ENCODE data around the gene PPIG. TPM values are rescaled to one million over a fixed set of nuclear protein-coding genes. Genes with fewer than 3 reads are reported as not detected.

PPIG gene
- total RNA-seq, 2 donors from 2014 or later, result 46.9 to 50.5 TPM

DNA sequence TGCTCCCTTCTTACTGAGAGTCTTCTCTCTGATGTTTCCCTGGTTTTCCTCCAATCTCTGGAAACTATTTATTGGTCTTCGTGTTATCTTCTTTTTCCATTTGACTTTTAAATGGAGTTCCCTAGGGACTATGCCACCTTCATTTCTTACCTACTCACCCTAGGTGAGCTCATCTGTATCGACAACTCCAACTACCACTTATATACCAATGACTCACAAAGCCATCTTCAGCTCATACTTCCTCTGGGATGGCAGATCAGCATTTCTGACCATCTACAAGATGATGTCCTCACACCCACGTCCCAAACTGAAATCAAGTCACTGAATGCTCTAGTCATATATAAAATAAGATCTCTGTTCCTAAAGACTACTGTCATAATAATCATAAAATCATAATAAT, 69.5 kb downstream of the PPIG start:
- intact Hi-C loops (cut with DNase I, micrococcal nuclease), result no loop called here
- DNase-seq (no peak), ATAC-seq (no peak)

- intact Hi-C loops (cut with DNase I, micrococcal nuclease), result no loop called here
- ATAC-seq (no peak), DNase-seq (no peak)
Observed at GRCh38 chr2:169656164-169656563, 72.0 kb downstream of the PPIG start.

DNA sequence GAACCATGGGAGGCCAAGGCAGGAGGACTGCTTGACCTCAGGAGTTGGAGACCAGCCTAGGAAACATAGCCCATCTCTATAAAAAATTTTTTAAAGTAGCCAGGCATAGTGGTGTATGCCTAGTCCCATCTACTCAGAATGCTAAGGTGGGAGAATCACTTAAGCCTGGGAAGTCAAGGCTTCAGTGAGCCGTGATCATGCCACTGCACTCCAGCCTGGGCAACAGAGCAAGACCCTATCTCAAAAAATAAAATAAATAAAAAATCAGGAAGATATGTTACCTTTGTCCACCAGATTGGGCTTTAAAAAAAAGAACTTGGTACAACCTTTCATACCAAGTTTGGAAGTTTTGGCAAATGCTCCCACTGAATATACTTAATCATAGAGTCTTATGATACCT, 74.7 kb downstream of the PPIG start:
- ATAC-seq (no peak), DNase-seq (no peak)
- intact Hi-C loops (cut with DNase I, micrococcal nuclease), result no loop called here

DNA sequence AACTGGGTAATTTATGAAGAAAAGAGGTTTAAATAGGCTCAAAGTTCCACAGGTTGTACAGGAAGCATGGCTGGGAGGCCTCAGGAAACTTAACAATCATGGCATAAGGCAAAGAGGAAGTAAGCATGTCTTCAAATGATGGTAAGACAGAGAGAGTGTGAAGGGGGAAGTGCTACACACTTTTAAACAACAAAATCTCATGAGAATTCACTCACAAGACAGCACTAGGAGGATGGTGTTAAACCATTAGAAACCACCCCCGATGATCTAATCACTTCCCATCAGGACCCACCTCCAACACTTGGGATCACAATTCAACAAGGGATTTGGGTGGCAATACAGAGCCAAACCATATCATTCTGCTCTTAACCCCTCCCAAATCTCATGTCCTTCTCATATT, 75.2 kb downstream of the PPIG start:
- no peak for DNase-seq
- intact Hi-C loops (cut with DNase I, micrococcal nuclease), result no loop called here
- no peak for ATAC-seq

GRCh38 chr2:169661265-169661664, 77.1 kb downstream of the PPIG start:
- no peak for DNase-seq
- intact Hi-C loops (cut with DNase I, micrococcal nuclease), result no loop called here
- ATAC-seq, result no peak

DNA sequence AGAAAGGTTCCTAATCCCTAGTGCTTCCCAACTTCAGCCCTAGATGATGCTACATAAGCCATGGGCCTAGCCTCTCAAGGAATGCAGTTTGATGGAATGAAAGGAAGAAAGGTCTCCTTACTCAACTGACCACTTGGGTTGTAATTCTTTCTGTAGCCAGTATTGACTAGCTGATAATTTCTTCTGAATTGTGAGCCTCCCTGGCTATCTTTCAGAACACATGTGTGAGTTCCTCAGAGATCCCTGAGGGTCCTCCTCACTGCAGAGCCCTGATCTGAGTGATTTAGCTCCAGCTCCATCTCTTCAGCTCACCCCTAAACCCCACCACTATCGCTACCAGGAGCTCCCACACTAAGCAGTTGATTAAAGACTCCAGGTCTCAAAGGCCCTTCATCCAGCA, 78.6 kb downstream of the PPIG start:
- DNase-seq (no peak), ATAC-seq (no peak)
- intact Hi-C loops (cut with DNase I, micrococcal nuclease), result no loop called here

- intact Hi-C loops (cut with DNase I, micrococcal nuclease), result no loop called here
- ATAC-seq, result no peak
- DNase-seq, result no peak
Observed at GRCh38 chr2:169663247-169663646, 79.1 kb downstream of the PPIG start.

- no peak for DNase-seq
- intact Hi-C loops (cut with DNase I, micrococcal nuclease), result no loop called here
- no peak for ATAC-seq
Observed at GRCh38 chr2:169664600-169664977, 80.4 kb downstream of the PPIG start.

- intact Hi-C loops (cut with DNase I, micrococcal nuclease), result no loop called here
- no peak for DNase-seq
- no peak for ATAC-seq
Observed at GRCh38 chr2:169664978-169665930, 81.1 kb downstream of the PPIG start.

- intact Hi-C loops (cut with DNase I, micrococcal nuclease), result no loop called here
Observed at GRCh38 chr2:169667583-169667982, 83.4 kb downstream of the PPIG start.

DNA sequence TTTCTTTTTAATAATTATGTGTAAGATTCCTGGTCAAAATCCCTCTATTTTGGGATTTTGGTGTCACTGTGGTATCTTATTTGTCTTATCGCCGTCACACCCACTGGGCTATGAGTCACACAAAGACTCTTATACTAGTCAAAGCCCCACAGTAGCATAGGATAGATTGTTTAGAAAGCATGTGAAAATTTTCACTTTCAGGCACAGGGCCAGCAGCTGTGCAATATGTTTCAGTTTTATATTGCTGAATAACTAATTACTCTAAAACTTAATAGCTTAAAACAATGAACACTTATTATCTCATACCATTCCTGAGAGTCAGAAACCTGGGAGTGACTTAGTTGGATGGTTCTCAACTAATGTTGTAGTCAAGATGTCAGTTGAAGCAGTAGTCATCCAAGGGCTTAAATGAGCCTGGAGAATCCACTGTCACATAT, 86.1 kb downstream of the PPIG start:
- ATAC-seq (no peak), DNase-seq (no peak)
- intact Hi-C loops (cut with DNase I, micrococcal nuclease), result no loop called here

More at GRCh38 chr2:169667583-169667982, 83.4 kb downstream of the PPIG start:
- ATAC-seq, result no peak
- DNase-seq, result no peak

DNA sequence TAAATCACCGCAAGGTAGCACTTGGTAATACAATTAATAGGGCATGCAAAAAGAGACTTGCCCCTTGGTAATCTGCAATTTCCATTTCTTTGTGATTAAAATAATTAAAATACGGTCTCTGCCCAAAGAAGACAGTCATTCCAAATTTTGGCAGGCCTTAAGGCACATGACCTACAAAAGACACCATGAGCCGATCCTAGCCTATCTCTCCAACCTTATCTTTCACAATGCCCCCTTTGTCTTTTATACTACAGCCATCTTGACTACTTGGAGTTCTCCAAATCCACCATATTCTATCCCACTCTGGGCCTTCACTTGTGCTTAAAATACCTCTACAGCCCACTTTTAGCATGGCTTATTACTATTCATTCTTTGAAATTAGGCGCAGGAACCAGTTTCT, 86.8 kb downstream of the PPIG start:
- DNase-seq, result no peak
- intact Hi-C loops (cut with DNase I, micrococcal nuclease), result no loop called here
- no peak for ATAC-seq

- DNase-seq (no peak), ATAC-seq (no peak)
- intact Hi-C loops (cut with DNase I, micrococcal nuclease), result no loop called here
Observed at GRCh38 chr2:169672406-169672805, 88.3 kb downstream of the PPIG start.

- intact Hi-C loops (cut with DNase I, micrococcal nuclease), result no loop called here
- no peak for DNase-seq
- ATAC-seq, result no peak
Observed at GRCh38 chr2:169673106-169673505, 89.0 kb downstream of the PPIG start.

GRCh38 chr2:169673921-169674320, 89.8 kb downstream of the PPIG start:
- intact Hi-C loops (cut with DNase I, micrococcal nuclease), result no loop called here
- no peak for DNase-seq
- no peak for ATAC-seq

GRCh38 chr2:169676357-169676756, 92.2 kb downstream of the PPIG start:
- intact Hi-C loops (cut with DNase I, micrococcal nuclease), result no loop called here
- DNase-seq, result no peak
- ATAC-seq, result no peak

DNA sequence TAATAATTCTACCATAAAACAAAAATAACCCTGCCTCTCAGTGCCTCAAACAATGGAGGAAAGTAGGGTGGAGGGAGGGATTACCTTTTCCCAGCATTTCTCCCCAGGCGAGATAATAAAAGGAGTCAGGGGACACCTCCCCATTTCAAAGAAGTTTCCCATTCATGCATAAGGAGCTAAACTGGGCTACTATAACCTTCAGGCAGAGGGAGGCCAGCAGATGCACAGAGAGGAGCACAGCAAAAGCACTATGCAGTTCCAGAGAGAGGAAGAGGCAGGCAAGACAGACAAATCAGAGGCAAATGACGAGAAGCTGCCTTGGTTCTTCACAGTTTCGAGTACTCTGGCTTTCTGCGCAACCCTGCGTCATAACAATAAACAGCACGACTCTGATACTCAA, 92.7 kb downstream of the PPIG start:
- DNase-seq (no peak), ATAC-seq (no peak)
- intact Hi-C loops (cut with DNase I, micrococcal nuclease), result no loop called here

- ATAC-seq (no peak), DNase-seq (no peak)
- intact Hi-C loops (cut with DNase I, micrococcal nuclease), result loop anchor here in 1 of 2 donors (10.0 kb wide), 1 partner anchor 108 kb away; the partner anchor contains the start of gene FASTKD1
Observed at GRCh38 chr2:169683054-169683424, 98.9 kb downstream of the PPIG start.

- no peak for ATAC-seq
- intact Hi-C loops (cut with DNase I, micrococcal nuclease), result loop anchor here in 1 of 2 donors (10.0 kb wide), 1 partner anchor 109 kb away; the partner anchor contains the start of gene FASTKD1
- no peak for DNase-seq
Observed at GRCh38 chr2:169683425-169684134, 99.4 kb downstream of the PPIG start.

DNA sequence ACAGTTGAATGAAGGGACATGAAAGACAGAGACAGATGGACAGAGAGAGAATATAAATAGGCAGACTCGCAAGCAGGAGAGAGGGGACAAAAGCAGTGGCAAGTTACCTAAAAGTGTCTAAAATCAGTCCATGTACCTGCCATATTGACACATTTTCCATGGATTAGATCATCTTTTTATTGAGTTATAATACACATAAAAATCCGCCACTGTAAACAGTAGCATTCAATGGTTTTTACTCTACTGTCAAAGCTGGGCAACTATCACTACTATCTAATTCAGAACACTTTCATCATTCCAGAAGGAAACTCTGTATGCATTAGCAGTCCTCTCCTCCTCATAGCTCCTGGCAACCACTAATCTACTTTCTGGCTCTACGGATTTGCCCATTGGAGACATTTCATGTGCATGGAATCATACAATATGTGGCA, 100.0 kb downstream of the PPIG start:
- no peak for ATAC-seq
- DNase-seq, result no peak
- intact Hi-C loops (cut with DNase I, micrococcal nuclease), result loop anchor here in 1 of 2 donors (10.0 kb wide), 1 partner anchor 109 kb away; the partner anchor contains the start of gene FASTKD1

All from left colon (tissue), 2 donors.